ENCODE results near the gene STXBP2. TPM values are rescaled to one million over a fixed set of nuclear protein-coding genes. Genes with fewer than 3 reads are reported as not detected.

The STXBP2 gene
- total RNA-seq, 1 experiment from 2014 or later: 133 TPM

DNA sequence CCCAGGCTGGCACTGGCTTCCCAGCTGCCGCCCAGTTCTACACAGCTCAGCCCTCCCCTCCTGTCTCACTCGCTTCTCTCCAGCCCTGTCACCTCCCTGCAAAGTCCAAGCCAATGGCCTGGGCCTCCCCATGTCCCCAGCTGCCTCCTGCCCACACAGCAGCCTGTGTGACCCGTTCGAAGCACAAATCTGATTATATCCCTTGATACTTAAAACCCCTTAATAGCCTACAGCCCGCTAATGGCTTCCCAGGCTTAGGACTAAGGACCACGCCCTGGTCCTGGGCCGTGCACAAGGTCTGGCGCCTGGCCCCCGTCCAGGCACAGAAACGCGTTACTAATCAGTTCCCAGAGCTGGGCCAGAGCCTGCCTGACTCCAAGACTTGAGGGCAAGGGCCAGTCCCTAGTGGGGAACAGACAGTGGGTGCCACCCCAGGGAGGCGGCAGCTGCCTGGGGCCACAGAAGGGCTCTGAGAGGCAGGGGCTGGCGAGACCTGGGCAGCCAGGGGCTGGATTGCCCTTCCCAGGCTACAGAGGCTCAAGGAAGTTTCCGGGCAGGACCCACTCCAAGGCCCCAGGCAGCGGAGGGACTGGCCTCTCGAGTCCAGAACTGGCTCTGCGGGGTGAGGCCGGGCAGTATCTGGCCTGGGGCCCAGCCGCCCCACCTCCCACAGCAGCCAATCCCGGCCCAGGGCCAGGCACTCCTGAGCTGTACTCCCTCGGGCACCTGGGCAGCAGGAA is 18.0 kb upstream of the STXBP2 start:
- Histone ChIP-seq H3K27me3 (ENCODE audit: low read length) (no peaks in the 10 kb centered on the region), H3K36me3 (ENCODE audit: low read depth, low read length) (peaks cover 47% of the 10 kb centered on the region; the same call in 1 of the 2 replicates), H3K4me2 (ENCODE audit: low read length) (peak overlapping the region; percentile 11), H3K9me2 (replicated peaks; ENCODE audit: low read length) (no peaks in the 10 kb centered on the region), H4K20me1 (ENCODE audit: low read length) (no peaks in the 10 kb centered on the region), H3K9me3 (ENCODE audit: low read length) (no peaks in the 10 kb centered on the region), H3K27ac (ENCODE audit: low read length) (peak overlapping the region; percentile 52), H3K9ac (ENCODE audit: low read length) (peak overlapping the region; percentile 2; the same call in 1 of the 2 replicates), H3K79me2 (ENCODE audit: low read length) (no peaks in the 10 kb centered on the region), H3F3A (ENCODE audit: low read length, unreplicated experiment) (no peaks in the 10 kb centered on the region), H3K4me1 (ENCODE audit: insufficient read depth, low read length) (peaks cover 18% of the 10 kb centered on the region), H2AFZ (ENCODE audit: low read length) (no peak overlapping the region), H3K4me3 (ENCODE audit: low read length) (no peak overlapping the region)
- DNase-seq (peak; percentile 77), ATAC-seq (peak; percentile 63)
- ChIA-PET POLR2A (ENCODE audit: unreplicated experiment) (interaction anchor here (0.6 kb wide), 1 partner anchor 315 kb away, joined by 3 read pairs; no protein-coding TSS in a partner anchor), CTCF (interaction anchor here (0.6 to 1.3 kb wide), 2 partner anchors 51 to 180 kb away, joined by 4 to 5 read pairs (median 5); no protein-coding TSS in a partner anchor)
- intact Hi-C loops (cut with micrococcal nuclease): no loop called here
- TF ChIP-seq, protein P1, sequence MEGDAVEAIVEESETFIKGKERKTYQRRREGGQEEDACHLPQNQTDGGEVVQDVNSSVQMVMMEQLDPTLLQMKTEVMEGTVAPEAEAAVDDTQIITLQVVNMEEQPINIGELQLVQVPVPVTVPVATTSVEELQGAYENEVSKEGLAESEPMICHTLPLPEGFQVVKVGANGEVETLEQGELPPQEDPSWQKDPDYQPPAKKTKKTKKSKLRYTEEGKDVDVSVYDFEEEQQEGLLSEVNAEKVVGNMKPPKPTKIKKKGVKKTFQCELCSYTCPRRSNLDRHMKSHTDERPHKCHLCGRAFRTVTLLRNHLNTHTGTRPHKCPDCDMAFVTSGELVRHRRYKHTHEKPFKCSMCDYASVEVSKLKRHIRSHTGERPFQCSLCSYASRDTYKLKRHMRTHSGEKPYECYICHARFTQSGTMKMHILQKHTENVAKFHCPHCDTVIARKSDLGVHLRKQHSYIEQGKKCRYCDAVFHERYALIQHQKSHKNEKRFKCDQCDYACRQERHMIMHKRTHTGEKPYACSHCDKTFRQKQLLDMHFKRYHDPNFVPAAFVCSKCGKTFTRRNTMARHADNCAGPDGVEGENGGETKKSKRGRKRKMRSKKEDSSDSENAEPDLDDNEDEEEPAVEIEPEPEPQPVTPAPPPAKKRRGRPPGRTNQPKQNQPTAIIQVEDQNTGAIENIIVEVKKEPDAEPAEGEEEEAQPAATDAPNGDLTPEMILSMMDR (conservative IDR thresholded peaks at IDR 0.05; ENCODE audit: low read depth, low read length): no peak
- TF ChIP-seq EZH2phosphoT487 (IDR thresholded peaks at IDR 0.05; ENCODE audit: borderline replicate concordance, low read length): no peak
- TF ChIP-seq EZH2 (IDR thresholded peaks at IDR 0.05; ENCODE audit: low read length, unreplicated experiment): no peak
- no TSS peak for BruUV-seq (replicated peaks)

DNA sequence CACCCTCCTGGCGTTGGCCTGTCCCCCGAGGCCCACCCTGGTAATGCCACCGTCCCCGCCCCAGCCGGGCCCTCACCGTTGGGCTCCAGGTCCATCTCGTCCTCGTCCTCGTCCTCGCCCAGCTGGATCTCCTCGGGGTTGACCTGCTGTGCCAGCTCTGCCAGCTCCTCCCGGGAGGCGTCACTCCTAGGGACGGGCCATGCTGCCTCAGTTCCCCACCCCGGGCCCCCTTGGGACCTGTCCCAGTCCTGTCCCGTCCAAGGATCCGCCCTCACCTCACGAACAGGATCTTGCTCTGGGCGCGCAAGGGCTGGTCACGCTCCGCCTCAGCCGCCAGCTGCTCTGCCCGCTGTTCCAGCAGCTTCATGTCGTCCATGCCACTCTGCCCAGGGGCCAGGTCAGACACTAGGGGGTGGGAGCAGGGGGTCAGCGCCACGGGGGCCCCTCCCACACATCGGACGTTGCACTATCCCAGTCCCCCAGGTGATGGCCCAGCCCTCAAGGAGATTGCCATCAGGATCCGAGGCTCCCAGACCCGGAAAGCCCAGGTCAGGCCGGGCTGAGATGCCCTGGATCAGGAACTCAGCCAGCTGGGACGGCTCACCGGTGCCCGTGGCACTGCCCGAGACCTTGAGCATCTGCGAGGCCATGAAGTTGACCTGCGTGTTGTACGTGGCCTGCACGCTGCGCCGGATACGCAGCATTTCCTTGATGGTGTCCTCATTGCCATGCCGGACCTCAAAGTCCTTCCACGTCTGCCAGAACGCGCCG is 17.1 kb upstream of the STXBP2 start:
- H2AFZ ChIP-seq (ENCODE audit: low read length): no peak overlapping the region
- no peak overlapping the region; the same call in 1 of the 2 replicates for H3K27ac ChIP-seq (ENCODE audit: low read length)
- intact Hi-C loops (cut with micrococcal nuclease): no loop called here
- no peaks in the 10 kb centered on the region for H3K9me3 ChIP-seq (ENCODE audit: low read length)
- no peaks in the 10 kb centered on the region for H4K20me1 ChIP-seq (ENCODE audit: low read length)
- TF ChIP-seq EZH2phosphoT487 (IDR thresholded peaks at IDR 0.05; ENCODE audit: borderline replicate concordance, low read length) (no peak), EZH2 (IDR thresholded peaks at IDR 0.05; ENCODE audit: low read length, unreplicated experiment) (no peak)
- TF ChIP-seq, protein P1 (conservative IDR thresholded peaks at IDR 0.05; ENCODE audit: low read depth, low read length): no peak
- CTCF ChIA-PET: interaction anchor here (0.8 kb wide), 1 partner anchor 52 kb away, joined by 4 read pairs; no protein-coding TSS in a partner anchor
- peaks cover 18% of the 10 kb centered on the region for H3K4me1 ChIP-seq (ENCODE audit: insufficient read depth, low read length)
- no peak for ATAC-seq
- H3K27me3 ChIP-seq (ENCODE audit: low read length): no peaks in the 10 kb centered on the region
- POLR2A ChIA-PET (ENCODE audit: unreplicated experiment): interaction anchor here (0.6 kb wide), 1 partner anchor 314 kb away, joined by 3 read pairs; no protein-coding TSS in a partner anchor
- DNase-seq: no peak
- H3F3A ChIP-seq (ENCODE audit: low read length, unreplicated experiment): no peaks in the 10 kb centered on the region
- peaks cover 47% of the 10 kb centered on the region; the same call in 1 of the 2 replicates for H3K36me3 ChIP-seq (ENCODE audit: low read depth, low read length)
- TSS peak; percentile 32 for BruUV-seq (replicated peaks)
- H3K4me2 ChIP-seq (ENCODE audit: low read length): no peak overlapping the region
- no peaks in the 10 kb centered on the region for H3K9me2 ChIP-seq (replicated peaks; ENCODE audit: low read length)
- H3K79me2 ChIP-seq (ENCODE audit: low read length): no peaks in the 10 kb centered on the region
- no peak overlapping the region for H3K4me3 ChIP-seq (ENCODE audit: low read length)
- no peak overlapping the region for H3K9ac ChIP-seq (ENCODE audit: low read length)

All from PC-3 (cell line).